M059J (cell line): ENCODE results near the gene SPSB2. TPM values are rescaled to one million over a fixed set of nuclear protein-coding genes. Genes with fewer than 3 reads are reported as not detected.
"Not testable (repeated sequence)": the region's sequence is repeated elsewhere in the genome, so short reads cannot be mapped to it uniquely, and the experiment has no call there.

Experiments used
- DNase-seq: peaks from one replicate; pipeline ENCODE4 v3.0.0-alpha.2; 2012; ENCODE audit warnings: low read depth
- total RNA-seq: library from RNA; depleted of rRNA; stranded (reverse); fragments of >200 nt; shearing (Covaris generic); gene quantifications from 2 replicates; pipeline ENCODE4 v1.2.3, GENCODE V29; 2014

SPSB2 gene
- total RNA-seq, 1 experiment from 2014 or later = 7.7 TPM

- no peak for DNase-seq
These were observed 29.3 kb upstream of the SPSB2 start for GRCh38 chr12:6902448-6902847.

DNA sequence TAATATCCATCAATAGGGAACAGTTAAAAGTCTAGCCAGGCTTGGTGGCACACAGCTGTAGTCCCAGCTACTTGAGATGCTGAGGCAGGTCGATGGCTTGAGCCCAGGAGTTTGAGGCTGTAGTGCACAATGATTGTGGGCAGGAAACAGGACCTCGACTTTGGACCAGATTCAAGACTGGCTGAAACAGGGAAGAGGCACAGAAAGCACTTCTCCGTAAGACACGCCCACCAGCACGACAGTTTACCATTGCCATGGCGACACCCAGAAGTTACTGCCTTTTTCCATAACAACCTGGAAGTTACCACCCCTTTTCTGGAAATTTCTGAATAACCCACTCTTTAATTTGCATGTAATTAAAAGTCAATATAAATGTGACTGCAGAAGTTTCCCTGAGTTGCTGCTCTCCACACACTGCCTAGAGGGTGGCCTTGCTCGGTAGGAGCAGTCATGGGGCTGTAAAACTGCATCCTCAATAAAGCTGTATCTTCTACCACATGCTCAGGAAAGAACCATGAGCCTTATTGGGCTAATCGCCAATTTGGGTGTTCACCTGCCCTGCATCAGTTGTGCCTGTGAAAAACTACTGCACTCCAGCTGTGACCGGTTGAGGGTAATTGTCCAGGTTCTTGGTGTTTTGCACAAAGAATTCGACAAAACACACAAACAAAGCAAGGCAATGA is 26.9 kb upstream of the SPSB2 start:
- DNase-seq = peak; percentile 86

DNA sequence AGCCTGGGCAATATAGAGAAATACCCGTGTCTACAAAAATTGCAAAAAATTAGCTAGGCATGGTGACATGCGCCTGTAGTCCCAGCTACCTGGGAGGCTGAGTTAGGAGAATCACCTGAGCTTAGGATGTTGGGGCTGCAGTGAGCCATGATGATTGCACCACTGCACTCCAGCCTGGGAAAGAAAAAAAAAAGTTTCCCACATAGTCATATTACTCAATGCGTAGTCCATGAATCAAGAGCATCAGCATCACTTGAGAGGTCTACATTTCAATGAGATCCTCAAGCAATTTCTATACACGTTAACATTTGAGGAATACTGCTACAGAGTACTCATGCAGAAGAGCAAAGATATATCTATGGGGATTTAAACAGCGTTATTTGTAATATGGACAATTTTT is 26.3 kb upstream of the SPSB2 start:
- no peak for DNase-seq

DNA sequence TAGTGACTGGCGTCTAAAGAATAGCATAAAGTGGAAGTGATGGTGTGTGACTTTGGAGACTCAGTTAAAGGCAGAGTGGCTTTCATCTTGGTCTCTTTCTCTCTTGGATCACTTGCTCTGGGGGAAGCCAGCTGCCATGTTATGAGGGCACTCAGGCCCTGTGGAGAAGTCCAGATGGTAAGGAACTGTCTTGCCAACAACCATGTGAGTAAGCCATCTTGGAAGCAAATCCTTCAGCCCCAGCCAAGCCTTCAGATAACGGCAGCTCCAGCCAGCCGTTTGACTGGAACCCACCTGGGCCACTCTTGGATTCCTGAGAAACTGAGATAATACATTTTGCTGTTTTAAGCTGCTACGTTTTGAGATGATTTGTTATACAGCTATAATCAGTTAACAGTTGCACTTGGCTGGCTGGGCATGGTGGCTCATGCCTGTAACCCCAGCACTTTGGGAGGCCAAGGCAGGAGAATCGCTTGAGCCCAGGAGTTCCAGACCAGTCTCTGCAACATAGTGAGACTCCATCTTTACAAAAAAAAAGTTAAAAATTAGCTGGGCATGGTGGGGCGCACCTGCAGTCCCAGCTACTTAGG is 23.8 kb upstream of the SPSB2 start:
- DNase-seq = no peak

- DNase-seq = no peak
These were observed 21.2 kb upstream of the SPSB2 start for GRCh38 chr12:6894321-6894720.

DNA sequence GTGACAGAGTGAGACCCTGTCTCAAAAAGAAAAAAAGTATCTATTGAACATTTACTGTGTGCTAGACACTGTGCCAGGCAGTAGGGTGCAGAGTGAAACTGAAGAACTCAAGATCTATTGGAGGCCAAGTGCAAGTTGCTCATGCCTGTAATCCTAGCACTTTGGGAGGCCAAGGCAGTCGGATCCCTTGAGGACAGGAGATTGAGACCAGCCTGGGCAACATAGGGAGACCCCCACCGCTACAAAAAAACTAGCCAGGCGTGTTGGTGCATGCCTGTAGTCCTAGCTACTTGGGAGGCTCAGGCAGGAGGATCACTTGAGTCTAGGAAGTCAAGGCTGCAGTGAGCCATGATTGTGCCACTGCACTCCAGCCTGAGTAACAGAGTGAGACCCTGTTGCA is 19.6 kb upstream of the SPSB2 start:
- not testable (repeated sequence) for DNase-seq

- DNase-seq = no peak
These were observed 18.5 kb upstream of the SPSB2 start for GRCh38 chr12:6891646-6892001.

DNA sequence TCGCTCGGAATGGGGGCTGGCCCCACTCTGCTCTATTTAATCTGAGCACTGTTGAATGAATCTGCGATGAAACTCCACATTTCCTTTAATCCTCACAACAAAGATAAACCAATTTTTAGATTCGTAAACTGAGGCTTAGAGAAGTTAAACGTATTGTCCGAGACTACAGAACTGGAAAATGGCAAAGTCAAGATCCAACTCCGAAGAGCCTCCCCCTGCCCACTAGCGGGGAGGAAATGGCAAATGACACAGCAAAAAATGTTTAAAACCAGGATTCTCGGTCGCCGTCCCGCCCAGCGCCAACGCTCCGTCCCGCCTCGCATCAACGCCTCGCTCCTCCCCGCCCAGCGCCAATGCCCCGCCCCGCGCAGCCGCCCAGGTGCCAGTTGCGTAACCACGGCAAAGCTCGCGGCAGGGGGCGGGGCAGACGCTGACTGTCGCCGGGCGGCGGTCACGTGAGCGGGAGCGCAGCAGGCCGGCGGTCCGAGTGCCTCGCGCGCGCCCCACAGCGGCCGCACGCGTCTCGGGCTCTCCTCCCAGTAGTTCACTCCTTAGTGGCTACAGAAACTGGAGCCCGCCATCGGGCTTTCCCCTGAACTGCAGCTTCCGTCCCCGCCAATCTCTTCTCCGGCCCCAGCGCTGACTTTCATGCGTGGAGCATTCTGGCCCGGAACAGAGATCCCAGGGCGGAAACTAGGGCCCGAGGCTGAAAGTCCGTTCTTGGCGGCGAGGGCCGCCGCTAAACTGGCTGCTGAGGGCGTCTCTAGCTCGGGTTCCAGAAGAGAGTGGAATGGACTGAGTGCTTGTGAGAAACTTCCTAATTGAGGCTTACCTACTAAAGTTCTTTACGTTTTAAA is 17.9 kb upstream of the SPSB2 start:
- DNase-seq = peak; percentile 91

GRCh38 chr12:6889775-6890573 is 16.9 kb upstream of the SPSB2 start:
- not testable (repeated sequence) for DNase-seq

GRCh38 chr12:6888794-6889193 is 15.7 kb upstream of the SPSB2 start:
- DNase-seq = not testable (repeated sequence)

- no peak for DNase-seq
These were observed 15.3 kb upstream of the SPSB2 start for GRCh38 chr12:6888360-6888759.

DNA sequence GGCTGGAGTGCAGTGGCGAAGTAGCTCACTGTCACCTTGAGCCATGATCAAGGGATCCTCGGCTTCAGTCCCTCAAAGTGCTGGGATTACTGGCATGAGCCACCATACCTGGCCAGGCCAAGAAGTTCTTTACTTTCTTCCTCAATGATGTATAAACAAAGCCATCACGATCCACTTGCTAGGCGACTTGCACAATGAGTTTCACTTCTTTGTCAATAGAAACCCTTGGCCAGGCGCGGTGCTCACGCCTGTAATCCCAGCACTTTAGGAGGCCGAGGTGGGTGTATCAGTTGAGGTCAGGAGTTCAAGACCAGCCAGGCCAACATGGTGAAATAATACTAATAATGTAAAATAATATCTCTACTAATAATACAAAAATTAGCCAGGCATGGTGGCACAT is 14.4 kb upstream of the SPSB2 start:
- DNase-seq = no peak

DNA sequence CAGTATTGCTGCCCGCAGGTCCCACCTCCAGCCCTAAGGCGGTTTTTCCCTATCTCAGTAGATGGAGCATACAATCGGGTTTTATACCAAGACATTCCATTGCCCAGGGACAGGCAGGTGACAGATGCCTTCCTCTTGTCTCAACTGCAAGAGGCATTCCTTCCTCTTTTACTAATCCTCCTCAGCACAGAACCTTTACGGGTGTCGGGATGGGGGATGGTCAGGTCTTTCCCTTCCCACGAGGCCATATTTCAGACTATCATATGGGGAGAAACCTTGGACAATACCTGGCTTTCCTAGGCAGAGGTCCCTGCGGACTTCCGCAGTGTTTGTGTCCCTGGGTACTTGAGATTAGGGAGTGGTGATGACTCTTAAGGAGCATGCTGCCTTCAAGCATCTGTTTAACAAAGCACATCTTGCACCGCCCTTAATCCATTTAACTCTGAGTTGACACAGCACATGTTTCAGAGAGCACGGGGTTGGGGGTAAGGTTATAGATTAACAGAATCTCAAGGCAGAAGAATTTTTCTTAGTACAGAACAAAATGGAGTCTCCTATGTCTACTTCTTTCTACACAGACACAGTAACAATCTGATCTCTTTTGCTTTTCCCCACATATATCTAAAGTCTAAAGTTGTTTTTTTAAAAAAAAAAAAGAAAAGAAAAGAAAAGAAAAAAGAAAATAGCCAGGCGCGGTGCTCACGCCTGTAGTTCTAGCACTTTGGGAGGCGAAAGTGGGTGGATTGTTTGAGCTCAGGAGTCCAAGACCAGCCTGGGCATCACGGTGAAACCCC is 13.3 kb upstream of the SPSB2 start:
- DNase-seq = not testable (repeated sequence)

- DNase-seq = no peak
These were observed 11.4 kb upstream of the SPSB2 start for GRCh38 chr12:6884539-6884938.

DNA sequence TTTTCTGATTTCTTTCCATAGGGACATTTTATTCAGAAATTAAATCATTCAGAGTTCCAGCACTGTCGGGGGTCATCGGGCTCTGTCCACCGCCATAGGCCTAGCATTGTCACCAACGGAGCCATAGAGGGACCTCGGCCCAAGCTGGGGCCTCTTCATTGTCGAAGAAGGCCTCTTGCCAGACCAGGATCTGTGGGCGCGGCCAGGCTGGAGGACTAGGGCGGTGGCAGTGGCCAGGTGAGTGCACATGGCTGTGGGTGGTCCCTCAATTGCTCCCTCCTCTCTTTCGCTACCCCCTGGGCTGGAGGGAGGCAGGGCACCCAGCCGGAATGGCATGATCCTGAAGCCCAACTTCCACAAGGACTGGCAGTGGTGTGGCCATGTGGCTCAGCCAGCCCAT is 10.6 kb upstream of the SPSB2 start:
- DNase-seq = no peak

GRCh38 chr12:6883252-6883651 is 10.1 kb upstream of the SPSB2 start:
- DNase-seq = no peak

GRCh38 chr12:6879824-6880223 is 6.7 kb upstream of the SPSB2 start:
- not testable (repeated sequence) for DNase-seq

DNA sequence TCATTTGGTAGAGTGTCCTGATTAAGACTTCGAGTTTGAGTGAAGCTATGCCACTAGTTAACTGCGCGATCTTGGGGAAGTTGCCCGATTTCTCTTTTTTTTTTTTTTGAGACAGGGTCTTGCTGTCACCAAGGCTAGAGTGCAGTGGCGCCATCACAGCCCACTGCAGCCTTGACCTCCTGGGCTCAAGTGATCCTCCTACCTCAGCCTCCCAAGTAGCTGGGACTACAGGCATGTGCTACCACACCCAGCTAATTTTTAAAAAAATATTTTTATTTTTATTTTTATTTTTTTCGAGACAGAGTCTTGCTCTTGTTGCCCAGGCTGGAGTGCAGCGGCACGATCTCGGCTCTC is 889 bp upstream of the SPSB2 start:
- not testable (repeated sequence) for DNase-seq

DNA sequence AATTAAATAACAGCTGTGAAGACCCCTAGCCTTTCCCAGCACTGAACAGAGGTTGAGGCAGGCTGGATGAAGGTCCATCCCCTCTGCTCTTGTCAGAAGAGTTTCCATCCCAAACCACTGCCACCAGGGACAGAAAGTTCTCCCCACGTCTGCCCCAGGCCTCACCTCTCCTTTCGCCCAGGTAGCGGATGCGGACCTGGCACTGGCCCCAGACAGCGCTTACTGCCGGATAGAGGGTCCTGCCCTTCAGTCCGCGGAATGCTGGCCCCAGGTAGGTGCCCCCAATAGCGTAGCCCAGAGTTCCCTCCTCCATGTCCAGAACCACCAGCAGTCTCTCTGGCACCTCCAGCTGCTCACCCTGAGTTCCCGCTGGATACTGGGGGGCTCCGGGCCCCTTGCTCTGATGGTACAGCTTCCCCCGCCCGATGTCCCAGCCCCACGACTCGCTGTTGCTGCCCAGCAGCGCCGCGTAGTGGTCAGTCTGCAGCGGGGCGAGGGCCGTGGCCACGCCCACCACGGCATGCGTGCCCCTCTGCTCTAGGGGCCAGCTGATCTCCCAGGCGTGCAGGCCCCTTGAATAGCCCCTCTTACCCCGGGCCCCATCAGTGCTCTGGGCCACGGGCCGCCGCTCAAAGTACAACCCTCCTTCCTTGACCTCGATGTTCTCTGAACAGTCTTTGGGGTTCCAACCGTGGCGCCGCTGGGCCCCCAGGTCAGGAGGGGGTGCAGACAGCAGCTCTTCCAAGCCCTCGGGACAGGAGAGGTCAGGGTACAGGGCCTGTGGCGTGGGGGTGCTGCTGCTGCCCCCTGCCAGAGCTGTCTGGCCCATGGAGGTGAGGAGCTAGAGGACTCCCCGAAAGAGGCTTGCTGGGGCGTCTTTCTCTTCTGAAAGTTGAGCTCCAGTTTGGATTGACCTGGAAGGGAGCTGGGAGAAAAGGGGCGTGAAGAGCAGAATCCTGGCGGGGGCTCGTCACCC is 742 bp downstream of the SPSB2 start:
- DNase-seq = peak; percentile 73
